HEK293 (cell line): ENCODE results near the gene FBXO28.

Source experiments
- SETDB1 ChIP-seq: IDR thresholded peaks from one replicate; pipeline ENCODE4 v1.6.1; 2017; ENCODE audit warnings: mild to moderate bottlenecking, low read length, moderate library complexity, mixed read lengths; ENCODE audit not compliant: insufficient read length
- TRIM28 ChIP-seq: IDR thresholded peaks from 2 replicates; pipeline ENCODE4 v1.6.1; 2011; ENCODE audit warnings: low read length, control low read depth, borderline replicate concordance
- ZBTB11 ChIP-seq: fragments of 450-650 bp; formaldehyde crosslinking; conservative IDR thresholded peaks from 2 replicates; pipeline ENCODE4 v1.5.1; 2016; ENCODE audit warnings: low read depth, missing biosample characterization, missing genetic modification characterization
- ZBTB6 ChIP-seq: fragments of 450-650 bp; formaldehyde crosslinking; IDR thresholded peaks from 2 replicates; pipeline ENCODE4 v1.5.1; 2017; ENCODE audit warnings: missing biosample characterization, missing genetic modification characterization
- ZNF10 ChIP-seq: fragments of 450-650 bp; formaldehyde crosslinking; IDR thresholded peaks from 2 replicates; pipeline ENCODE4 v1.5.1; 2017; ENCODE audit warnings: missing biosample characterization, missing genetic modification characterization
- ZNF157 ChIP-seq: fragments of 450-650 bp; formaldehyde crosslinking; IDR thresholded peaks from 2 replicates; pipeline ENCODE4 v1.5.1; 2016; ENCODE audit warnings: missing biosample characterization, missing genetic modification characterization
- ZNF18 ChIP-seq: fragments of 450-650 bp; formaldehyde crosslinking; IDR thresholded peaks from 2 replicates; pipeline ENCODE4 v1.5.1; 2016; ENCODE audit warnings: missing biosample characterization, missing genetic modification characterization
- ZNF2 ChIP-seq: fragments of 450-650 bp; formaldehyde crosslinking; IDR thresholded peaks from 2 replicates; pipeline ENCODE4 v1.5.1; 2016; ENCODE audit warnings: missing biosample characterization, missing genetic modification characterization
- ZNF585B ChIP-seq: fragments of 450-650 bp; formaldehyde crosslinking; IDR thresholded peaks from 2 replicates; pipeline ENCODE4 v1.5.1; 2016; ENCODE audit warnings: missing biosample characterization, missing genetic modification characterization
- ZNF654 ChIP-seq: fragments of 450-650 bp; formaldehyde crosslinking; IDR thresholded peaks from 2 replicates; pipeline ENCODE4 v1.5.1; 2016; ENCODE audit warnings: low read depth, missing biosample characterization, missing genetic modification characterization
- ZNF792 ChIP-seq: fragments of 450-650 bp; formaldehyde crosslinking; IDR thresholded peaks from 2 replicates; pipeline ENCODE4 v1.5.1; 2016; ENCODE audit warnings: missing biosample characterization, missing genetic modification characterization
- TF ChIP-seq, protein P1 (sequence below): fragments of 450-650 bp; formaldehyde crosslinking; IDR thresholded peaks from 2 replicates; pipeline ENCODE4 v1.5.1; 2016; ENCODE audit warnings: missing biosample characterization, missing genetic modification characterization, borderline replicate concordance
- TF ChIP-seq, protein P2 (sequence below): fragments of 450-650 bp; IDR thresholded peaks from 2 replicates; pipeline ENCODE4 v1.5.1; 2018; ENCODE audit warnings: missing biosample characterization, mild to moderate bottlenecking, missing genetic modification characterization
- TF ChIP-seq, protein P3 (sequence below): fragments of 450-650 bp; formaldehyde crosslinking; IDR thresholded peaks from 2 replicates; pipeline ENCODE4 v1.5.1; 2017; ENCODE audit warnings: missing biosample characterization, missing genetic modification characterization

Gene FBXO28

DNA sequence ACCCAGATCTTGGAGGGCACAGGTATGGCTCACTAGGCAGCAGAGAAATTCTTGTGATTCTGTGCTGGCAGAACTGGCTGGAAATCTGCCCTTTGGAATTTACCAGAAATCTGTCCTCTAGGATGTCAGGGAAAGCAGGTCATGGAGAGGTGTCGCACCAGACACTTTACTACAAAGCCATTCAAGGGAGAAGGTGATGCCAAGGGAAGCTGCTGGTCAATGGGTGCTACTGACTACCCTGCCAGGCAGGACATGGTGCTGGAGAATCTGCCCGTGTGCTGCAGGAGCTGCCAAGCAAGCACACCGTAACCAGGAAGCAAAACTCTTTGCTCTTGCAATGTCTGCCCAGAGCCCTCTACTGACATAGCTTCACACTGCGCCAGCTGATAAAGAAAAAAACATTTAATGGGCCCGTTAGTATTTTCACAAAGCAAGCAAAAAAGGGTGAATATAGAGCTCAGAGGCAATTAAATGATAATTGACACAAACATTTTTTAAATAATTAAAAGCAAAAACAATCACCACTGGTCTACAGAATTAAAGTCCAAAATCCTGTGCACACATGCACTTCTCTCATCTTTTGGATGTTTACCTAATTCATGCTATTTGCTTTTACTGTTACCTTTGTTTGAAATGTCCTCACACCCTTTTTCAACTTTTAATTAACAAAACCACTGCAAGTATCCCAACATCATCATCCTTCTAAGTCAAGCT lies 7.2 kb upstream of the FBXO28 start (continued):
- peak; percentile 74 for TF ChIP-seq ZNF654 (tag by site-specific recombination)
- peak; percentile 21 for TF ChIP-seq SETDB1
- peak; percentile 90 for TF ChIP-seq ZNF2
- no peak for TF ChIP-seq ZBTB6 (tag by site-specific recombination)
- TF ChIP-seq, protein P1, sequence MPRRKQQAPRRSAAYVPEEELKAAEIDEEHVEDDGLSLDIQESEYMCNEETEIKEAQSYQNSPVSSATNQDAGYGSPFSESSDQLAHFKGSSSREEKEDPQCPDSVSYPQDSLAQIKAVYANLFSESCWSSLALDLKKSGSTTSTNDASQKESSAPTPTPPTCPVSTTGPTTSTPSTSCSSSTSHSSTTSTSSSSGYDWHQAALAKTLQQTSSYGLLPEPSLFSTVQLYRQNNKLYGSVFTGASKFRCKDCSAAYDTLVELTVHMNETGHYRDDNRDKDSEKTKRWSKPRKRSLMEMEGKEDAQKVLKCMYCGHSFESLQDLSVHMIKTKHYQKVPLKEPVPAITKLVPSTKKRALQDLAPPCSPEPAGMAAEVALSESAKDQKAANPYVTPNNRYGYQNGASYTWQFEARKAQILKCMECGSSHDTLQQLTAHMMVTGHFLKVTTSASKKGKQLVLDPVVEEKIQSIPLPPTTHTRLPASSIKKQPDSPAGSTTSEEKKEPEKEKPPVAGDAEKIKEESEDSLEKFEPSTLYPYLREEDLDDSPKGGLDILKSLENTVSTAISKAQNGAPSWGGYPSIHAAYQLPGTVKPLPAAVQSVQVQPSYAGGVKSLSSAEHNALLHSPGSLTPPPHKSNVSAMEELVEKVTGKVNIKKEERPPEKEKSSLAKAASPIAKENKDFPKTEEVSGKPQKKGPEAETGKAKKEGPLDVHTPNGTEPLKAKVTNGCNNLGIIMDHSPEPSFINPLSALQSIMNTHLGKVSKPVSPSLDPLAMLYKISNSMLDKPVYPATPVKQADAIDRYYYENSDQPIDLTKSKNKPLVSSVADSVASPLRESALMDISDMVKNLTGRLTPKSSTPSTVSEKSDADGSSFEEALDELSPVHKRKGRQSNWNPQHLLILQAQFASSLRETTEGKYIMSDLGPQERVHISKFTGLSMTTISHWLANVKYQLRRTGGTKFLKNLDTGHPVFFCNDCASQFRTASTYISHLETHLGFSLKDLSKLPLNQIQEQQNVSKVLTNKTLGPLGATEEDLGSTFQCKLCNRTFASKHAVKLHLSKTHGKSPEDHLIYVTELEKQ, result no peak; the same call in 1 of the 2 replicates
- TF ChIP-seq TRIM28, result peak; percentile 61; the same call in 1 of the 2 replicates
- 0 out of 2 replicates have a peak, but pooled peaks have one; percentile 42 for TF ChIP-seq ZNF18 (tag by site-specific recombination)
- TF ChIP-seq ZBTB11 (tag by site-specific recombination), result peak; percentile 27; the same call in 1 of the 2 replicates
- no peak for TF ChIP-seq ZNF792 (tag by site-specific recombination)
- 0 out of 2 replicates have a peak, but pooled peaks have one; percentile 38 for TF ChIP-seq ZNF157
- 0 out of 2 replicates have a peak, but pooled peaks have one; percentile 36 for TF ChIP-seq ZNF10
- no peak for TF ChIP-seq ZNF585B (tag by site-specific recombination)
- TF ChIP-seq, protein P2, sequence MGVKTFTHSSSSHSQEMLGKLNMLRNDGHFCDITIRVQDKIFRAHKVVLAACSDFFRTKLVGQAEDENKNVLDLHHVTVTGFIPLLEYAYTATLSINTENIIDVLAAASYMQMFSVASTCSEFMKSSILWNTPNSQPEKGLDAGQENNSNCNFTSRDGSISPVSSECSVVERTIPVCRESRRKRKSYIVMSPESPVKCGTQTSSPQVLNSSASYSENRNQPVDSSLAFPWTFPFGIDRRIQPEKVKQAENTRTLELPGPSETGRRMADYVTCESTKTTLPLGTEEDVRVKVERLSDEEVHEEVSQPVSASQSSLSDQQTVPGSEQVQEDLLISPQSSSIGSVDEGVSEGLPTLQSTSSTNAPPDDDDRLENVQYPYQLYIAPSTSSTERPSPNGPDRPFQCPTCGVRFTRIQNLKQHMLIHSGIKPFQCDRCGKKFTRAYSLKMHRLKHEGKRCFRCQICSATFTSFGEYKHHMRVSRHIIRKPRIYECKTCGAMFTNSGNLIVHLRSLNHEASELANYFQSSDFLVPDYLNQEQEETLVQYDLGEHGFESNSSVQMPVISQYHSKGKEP, result peak; percentile 48; the same call in 1 of the 2 replicates
- TF ChIP-seq, protein P3, sequence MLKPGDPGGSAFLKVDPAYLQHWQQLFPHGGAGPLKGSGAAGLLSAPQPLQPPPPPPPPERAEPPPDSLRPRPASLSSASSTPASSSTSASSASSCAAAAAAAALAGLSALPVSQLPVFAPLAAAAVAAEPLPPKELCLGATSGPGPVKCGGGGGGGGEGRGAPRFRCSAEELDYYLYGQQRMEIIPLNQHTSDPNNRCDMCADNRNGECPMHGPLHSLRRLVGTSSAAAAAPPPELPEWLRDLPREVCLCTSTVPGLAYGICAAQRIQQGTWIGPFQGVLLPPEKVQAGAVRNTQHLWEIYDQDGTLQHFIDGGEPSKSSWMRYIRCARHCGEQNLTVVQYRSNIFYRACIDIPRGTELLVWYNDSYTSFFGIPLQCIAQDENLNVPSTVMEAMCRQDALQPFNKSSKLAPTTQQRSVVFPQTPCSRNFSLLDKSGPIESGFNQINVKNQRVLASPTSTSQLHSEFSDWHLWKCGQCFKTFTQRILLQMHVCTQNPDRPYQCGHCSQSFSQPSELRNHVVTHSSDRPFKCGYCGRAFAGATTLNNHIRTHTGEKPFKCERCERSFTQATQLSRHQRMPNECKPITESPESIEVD (tag by site-specific recombination), result 0 out of 2 replicates have a peak, but pooled peaks have one; percentile 32
